GM12873 (cell line): ENCODE results near the gene RAD23A.

Experiments used
- TF ChIP-seq, protein P1 (sequence below): IDR thresholded peaks from 2 replicates; pipeline ENCODE4 v1.5.1; 2012; ENCODE audit warnings: low read depth, mild to moderate bottlenecking, moderate library complexity, low read length, control low read depth; ENCODE audit not compliant: insufficient read depth; ENCODE audit errors: missing control alignments

The RAD23A gene

DNA sequence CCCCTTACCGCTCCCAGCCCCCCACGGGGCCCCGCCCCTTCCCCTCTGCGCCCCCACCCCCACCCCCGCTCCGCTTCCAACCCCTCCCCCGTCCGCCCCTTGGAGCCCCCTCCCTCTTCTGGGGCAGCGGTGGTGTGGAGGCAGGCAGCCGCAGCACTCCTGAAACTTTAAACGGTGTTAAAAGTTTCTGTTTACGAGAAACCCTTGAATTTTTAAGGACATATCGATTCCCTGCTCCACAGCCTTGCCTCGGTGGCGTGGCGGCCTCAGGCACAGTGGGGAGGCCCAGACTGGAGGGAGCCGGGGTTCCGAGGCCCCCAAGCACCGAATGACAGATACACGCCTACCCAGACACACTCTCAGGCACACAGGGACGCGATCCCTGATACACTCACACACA, 44.8 kb downstream of the RAD23A start:
- TF ChIP-seq, protein P1, sequence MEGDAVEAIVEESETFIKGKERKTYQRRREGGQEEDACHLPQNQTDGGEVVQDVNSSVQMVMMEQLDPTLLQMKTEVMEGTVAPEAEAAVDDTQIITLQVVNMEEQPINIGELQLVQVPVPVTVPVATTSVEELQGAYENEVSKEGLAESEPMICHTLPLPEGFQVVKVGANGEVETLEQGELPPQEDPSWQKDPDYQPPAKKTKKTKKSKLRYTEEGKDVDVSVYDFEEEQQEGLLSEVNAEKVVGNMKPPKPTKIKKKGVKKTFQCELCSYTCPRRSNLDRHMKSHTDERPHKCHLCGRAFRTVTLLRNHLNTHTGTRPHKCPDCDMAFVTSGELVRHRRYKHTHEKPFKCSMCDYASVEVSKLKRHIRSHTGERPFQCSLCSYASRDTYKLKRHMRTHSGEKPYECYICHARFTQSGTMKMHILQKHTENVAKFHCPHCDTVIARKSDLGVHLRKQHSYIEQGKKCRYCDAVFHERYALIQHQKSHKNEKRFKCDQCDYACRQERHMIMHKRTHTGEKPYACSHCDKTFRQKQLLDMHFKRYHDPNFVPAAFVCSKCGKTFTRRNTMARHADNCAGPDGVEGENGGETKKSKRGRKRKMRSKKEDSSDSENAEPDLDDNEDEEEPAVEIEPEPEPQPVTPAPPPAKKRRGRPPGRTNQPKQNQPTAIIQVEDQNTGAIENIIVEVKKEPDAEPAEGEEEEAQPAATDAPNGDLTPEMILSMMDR = no peak

- TF ChIP-seq, protein P1 = no peak
Observed at GRCh38 chr19:12990853-12991252, 45.2 kb downstream of the RAD23A start.

DNA sequence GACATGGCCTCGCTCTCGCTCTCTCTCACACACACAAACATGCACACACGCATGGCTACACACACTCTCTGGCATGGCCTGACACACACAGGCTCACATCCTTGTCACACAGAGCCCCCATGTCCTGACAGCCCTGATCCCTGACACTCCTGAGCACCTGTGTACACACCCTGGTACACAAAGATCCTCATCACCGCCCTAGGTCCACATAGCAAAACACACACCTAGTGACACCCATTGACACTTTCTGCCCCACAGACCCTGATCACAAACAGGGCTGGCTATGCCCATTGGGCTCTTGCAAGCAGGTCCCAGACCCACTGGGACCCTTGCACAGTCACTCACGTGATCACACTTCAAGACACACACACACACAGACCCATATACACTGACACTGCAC, 45.6 kb downstream of the RAD23A start:
- TF ChIP-seq, protein P1 = no peak

DNA sequence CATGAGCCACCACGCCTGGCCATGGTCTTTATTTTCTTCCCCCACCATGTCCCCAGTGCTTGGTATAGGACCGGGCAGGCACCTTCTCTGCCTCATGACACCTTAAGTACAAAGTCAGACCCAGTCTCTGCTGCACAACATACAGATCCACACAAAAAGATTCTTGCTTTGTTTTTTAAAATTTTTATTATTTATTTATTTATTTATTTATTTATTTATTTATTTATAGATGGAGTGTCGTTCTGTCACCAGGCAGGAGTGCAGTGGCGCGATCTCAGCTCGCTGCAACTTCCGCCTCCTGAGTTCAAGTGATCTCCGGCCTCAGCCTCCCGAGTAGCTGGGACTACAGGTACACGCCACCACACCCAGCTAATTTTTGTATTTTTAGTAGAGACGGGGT, 47.1 kb downstream of the RAD23A start:
- TF ChIP-seq, protein P1 = no peak

DNA sequence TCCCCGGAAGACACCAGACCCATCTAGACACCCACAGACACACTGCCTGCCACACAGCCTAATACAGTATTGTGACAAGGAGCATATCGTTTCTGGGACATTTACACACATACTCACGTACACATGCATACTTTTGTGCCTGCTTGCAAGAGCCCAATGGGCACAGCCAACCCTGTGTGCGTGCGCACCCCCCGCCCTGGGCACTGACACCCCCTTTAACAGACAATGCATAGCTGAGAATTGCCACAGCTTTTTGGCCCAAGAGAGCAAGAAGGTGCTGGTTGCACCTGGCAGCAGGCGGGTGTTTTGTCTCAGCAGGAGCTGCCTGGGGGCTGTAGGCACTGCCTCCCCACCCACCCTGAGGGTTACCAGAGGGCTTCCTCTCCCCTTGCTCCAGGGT, 47.9 kb downstream of the RAD23A start:
- TF ChIP-seq, protein P1 = no peak

DNA sequence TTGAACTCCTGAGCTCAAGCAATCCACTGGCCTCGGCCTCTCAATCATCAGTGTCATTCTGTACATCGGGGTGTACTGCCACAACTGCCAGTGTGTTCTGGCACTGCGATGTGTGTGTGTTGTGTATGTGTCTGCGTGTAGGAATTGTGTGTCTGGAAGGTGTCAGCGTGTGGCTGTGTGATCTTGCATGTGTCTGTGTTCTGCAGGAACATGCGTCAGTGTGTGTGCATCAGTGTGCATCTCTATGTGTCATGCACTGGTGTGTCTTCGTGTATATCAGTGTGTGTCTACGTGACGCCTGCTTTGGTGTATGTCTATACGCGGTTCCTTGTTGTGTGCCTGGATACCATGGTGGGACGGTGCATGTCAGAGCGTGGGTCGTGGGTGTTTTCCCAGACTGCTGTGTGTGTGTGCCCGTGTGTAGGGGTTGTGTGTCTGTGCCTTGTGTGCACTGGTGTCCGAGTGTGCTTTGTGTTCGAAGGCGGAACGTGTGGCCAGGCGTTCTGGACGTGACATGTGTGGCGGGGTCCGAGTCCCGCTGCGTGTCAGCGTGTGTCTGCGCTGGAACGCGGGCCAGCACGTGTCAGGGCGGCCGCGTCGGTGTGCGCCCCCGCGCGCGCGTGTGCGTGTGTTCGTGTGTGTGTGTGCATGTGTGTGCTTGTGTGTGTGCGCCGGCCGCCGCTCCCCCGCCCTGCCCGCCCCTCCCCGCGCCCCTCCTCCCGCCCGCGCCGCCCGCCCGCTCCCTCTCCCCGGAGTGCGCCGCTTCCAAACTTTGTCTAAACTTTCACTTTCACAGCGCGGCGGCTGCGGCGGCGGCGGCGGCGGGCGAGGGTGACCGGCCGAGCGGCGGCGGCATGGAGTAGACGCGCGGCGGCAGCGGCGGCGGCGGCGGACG, 49.3 kb downstream of the RAD23A start, which contains the start of gene NFIX:
Gene NFIX, plus strand, starts transcription at position 775 of the 895 bp plus-strand sequence. CDS start 363 bp downstream, outside the sequence.
- TF ChIP-seq, protein P1 = no peak

- TF ChIP-seq, protein P1 = no peak
Observed at GRCh38 chr19:12995596-12996405, 50.1 kb downstream of the RAD23A start.
